ENCODE data around the gene INHBC. TPM values are rescaled to one million over a fixed set of nuclear protein-coding genes. Genes with fewer than 3 reads are reported as not detected.

INHBC gene
- total RNA-seq, 1 experiment from 2014 or later = not detected

DNA sequence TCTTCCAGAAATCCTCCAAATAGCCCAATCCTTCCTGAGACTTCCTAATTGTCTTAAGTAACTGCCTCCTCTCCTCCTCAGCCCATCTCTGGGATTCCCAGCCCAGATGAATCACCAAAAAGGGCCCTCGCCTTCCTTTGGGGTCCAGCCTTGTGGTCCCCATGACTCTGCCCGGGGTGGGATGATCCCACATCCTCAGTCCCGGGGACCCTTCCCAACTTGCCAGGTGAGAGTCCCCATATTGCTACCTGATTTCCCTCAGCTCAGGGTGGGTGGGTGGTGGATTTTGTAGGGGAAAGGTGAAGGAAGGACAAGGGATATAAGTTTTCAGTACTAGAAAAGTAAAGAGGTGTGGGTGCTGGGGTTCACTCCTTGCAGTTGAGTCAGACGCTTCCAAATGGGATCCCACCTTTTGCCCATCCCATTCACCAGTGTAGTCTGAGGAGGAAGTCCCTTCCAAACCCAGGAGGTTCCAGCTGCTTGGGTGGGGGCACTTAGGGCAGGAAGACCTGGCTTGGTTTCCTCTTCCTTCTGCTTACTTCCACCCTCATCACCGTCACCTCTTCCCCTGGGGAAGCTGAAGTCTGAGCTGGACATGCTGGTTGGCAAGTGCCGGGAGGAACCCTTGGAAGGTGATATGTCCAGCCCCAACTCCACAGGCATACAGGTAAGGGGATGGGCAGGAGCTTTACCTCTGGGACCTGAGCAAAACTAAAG is 30.6 kb downstream of the INHBC start:
- intact Hi-C loops (cut with micrococcal nuclease) = no loop called here
- no TSS peak for BruUV-seq (replicated peaks)

DNA sequence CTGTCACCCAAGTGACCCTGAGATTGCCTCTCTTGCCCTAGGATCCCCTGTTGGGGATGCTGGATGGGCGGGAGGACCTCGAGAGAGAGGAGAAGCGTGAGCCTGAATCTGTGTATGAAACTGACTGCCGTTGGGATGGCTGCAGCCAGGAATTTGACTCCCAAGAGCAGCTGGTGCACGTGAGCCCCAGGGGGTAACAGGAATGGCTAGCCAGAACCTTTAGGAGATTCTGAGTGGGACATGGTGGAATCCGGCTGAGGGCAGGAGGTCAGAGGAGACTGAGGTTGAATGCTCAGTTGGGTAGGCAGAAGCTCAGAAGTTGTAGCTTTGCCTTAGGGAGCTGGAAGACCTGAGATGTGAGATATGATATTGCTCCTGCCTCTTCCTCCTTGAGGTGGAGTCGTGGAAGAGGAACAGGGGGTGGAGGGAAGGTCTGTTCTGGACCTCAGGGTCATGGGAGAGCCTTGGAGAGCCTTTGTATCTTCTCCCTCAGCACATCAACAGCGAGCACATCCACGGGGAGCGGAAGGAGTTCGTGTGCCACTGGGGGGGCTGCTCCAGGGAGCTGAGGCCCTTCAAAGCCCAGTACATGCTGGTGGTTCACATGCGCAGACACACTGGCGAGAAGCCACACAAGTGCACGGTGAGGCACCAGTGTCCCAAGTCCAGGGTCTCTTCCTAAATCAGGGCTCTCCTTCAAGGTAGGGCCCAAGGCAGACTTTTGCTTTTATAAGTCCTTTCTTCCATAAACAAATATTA is 31.3 kb downstream of the INHBC start:
- DNase-seq (no peak), ATAC-seq (no peak)
- ChIA-PET POLR2A (ENCODE audit: unreplicated experiment) (no interaction called here), CTCF (no interaction called here)
- no peaks in the 10 kb centered on the region for H3K9me3 ChIP-seq (ENCODE audit: low read length)
- peaks cover 4% of the 10 kb centered on the region; the same call in 1 of the 2 replicates for H3K4me1 ChIP-seq (ENCODE audit: insufficient read depth, low read length)
- no peaks in the 10 kb centered on the region for H3F3A ChIP-seq (ENCODE audit: low read length, unreplicated experiment)
- TF ChIP-seq EZH2phosphoT487 (IDR thresholded peaks at IDR 0.05; ENCODE audit: borderline replicate concordance, low read length) (no peak), EZH2 (IDR thresholded peaks at IDR 0.05; ENCODE audit: low read length, unreplicated experiment) (no peak)
- TF ChIP-seq, protein P1, sequence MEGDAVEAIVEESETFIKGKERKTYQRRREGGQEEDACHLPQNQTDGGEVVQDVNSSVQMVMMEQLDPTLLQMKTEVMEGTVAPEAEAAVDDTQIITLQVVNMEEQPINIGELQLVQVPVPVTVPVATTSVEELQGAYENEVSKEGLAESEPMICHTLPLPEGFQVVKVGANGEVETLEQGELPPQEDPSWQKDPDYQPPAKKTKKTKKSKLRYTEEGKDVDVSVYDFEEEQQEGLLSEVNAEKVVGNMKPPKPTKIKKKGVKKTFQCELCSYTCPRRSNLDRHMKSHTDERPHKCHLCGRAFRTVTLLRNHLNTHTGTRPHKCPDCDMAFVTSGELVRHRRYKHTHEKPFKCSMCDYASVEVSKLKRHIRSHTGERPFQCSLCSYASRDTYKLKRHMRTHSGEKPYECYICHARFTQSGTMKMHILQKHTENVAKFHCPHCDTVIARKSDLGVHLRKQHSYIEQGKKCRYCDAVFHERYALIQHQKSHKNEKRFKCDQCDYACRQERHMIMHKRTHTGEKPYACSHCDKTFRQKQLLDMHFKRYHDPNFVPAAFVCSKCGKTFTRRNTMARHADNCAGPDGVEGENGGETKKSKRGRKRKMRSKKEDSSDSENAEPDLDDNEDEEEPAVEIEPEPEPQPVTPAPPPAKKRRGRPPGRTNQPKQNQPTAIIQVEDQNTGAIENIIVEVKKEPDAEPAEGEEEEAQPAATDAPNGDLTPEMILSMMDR (conservative IDR thresholded peaks at IDR 0.05; ENCODE audit: low read depth, low read length) = no peak
- H3K9me2 ChIP-seq (replicated peaks; ENCODE audit: low read length) = no peaks in the 10 kb centered on the region
- H3K27ac ChIP-seq (ENCODE audit: low read length) = no peak overlapping the region
- H3K9ac ChIP-seq (ENCODE audit: low read length) = no peak overlapping the region
- no peaks in the 10 kb centered on the region for H3K79me2 ChIP-seq (ENCODE audit: low read length)
- peaks cover 49% of the 10 kb centered on the region for H3K27me3 ChIP-seq (ENCODE audit: low read length)
- H3K4me3 ChIP-seq (ENCODE audit: low read length) = no peak overlapping the region
- H3K4me2 ChIP-seq (ENCODE audit: low read length) = no peak overlapping the region
- no peaks in the 10 kb centered on the region for H3K36me3 ChIP-seq (ENCODE audit: low read depth, low read length)
- intact Hi-C loops (cut with micrococcal nuclease) = no loop called here
- BruUV-seq (replicated peaks) = no TSS peak
- H4K20me1 ChIP-seq (ENCODE audit: low read length) = no peaks in the 10 kb centered on the region
- no peak overlapping the region for H2AFZ ChIP-seq (ENCODE audit: low read length)

More for the DNA sequence above, 30.6 kb downstream of the INHBC start:
- DNase-seq (no peak), ATAC-seq (no peak)
- Histone ChIP-seq H4K20me1 (ENCODE audit: low read length) (no peaks in the 10 kb centered on the region), H3K4me2 (ENCODE audit: low read length) (no peak overlapping the region), H3K27ac (ENCODE audit: low read length) (no peak overlapping the region), H3K9me3 (ENCODE audit: low read length) (no peaks in the 10 kb centered on the region), H3K79me2 (ENCODE audit: low read length) (no peaks in the 10 kb centered on the region), H2AFZ (ENCODE audit: low read length) (no peak overlapping the region), H3K4me1 (ENCODE audit: insufficient read depth, low read length) (peaks cover 6% of the 10 kb centered on the region; the same call in 1 of the 2 replicates), H3K36me3 (ENCODE audit: low read depth, low read length) (no peaks in the 10 kb centered on the region), H3F3A (ENCODE audit: low read length, unreplicated experiment) (no peaks in the 10 kb centered on the region), H3K9ac (ENCODE audit: low read length) (no peak overlapping the region), H3K4me3 (ENCODE audit: low read length) (no peak overlapping the region), H3K27me3 (ENCODE audit: low read length) (peaks cover 53% of the 10 kb centered on the region), H3K9me2 (replicated peaks; ENCODE audit: low read length) (no peaks in the 10 kb centered on the region)
- TF ChIP-seq EZH2 (IDR thresholded peaks at IDR 0.05; ENCODE audit: low read length, unreplicated experiment) (no peak), EZH2phosphoT487 (IDR thresholded peaks at IDR 0.05; ENCODE audit: borderline replicate concordance, low read length) (no peak)
- TF ChIP-seq, protein P1 (conservative IDR thresholded peaks at IDR 0.05; ENCODE audit: low read depth, low read length) = no peak
- CTCF ChIA-PET = no interaction called here
- POLR2A ChIA-PET (ENCODE audit: unreplicated experiment) = no interaction called here

Data from PC-3 (cell line).